K562 (cell line): Measurements from ENCODE around the gene SPNS2. TPM values are rescaled to one million over a fixed set of nuclear protein-coding genes. Genes with fewer than 3 reads are reported as not detected.

ENCODE experiments used
- ATAC-seq: fragments of 200-7000 bp; cut with Tn5 transposase; 3 replicates; pipeline ENCODE4 v1.9.1; 2020; ENCODE audit warnings: moderate library complexity
- BruUV-seq: library from RNA; stranded (reverse); fragments of 400-500 nt; replicated peaks from 2 replicates; lab custom pipeline; 2021; lab: Mats Ljungman, UMichigan
- CTCF ChIA-PET: fragments of 300-600 bp; formaldehyde crosslinking; extraction: SDS; loops from one replicate; lab custom pipeline; 2021; ENCODE audit warnings: low intra/inter-chr PET ratio; lab: Yijun Ruan, JAX
- POLR2A ChIA-PET: fragments of 300-600, 350-650 bp; sonication (Branson Sonifier 250); formaldehyde crosslinking; extraction: SDS; loops from one replicate; lab custom pipeline; 2021; ENCODE audit warnings: antibody characterized with exemption, inconsistent platforms; lab: Yijun Ruan, JAX
- DNase-seq, 4 experiments: peaks; one replicate each; pipeline versions ENCODE4 v3.0.0 to v3.0.0-alpha.2; 2011 to 2018; ENCODE audit warnings: low spot score in 3 of 4, mixed read lengths in 3 of 4; ENCODE audit errors: extremely low read depth in 1 of 4
- FAIRE-seq: peaks from 2 replicates; lab custom pipeline; 2011; peaks lifted over from hg19 to GRCh38; lab: Jason Lieb, UNC
- H2AFZ ChIP-seq: 2 replicates; pipeline ENCODE4 v1.6.0; 2011; ENCODE audit warnings: low read depth, low read length, control low read depth, inconsistent platforms
- H3K27ac ChIP-seq: fragments of 200-600 bp; 3 replicates; pipeline ENCODE4 v1.8.0; 2011; ENCODE audit warnings: low read depth, mild to moderate bottlenecking, control low read depth, inconsistent platforms, low read length, moderate library complexity, mixed read lengths; ENCODE audit errors: extremely low read depth
- H3K27me3 ChIP-seq, 2 experiments: fragments of 300-600 bp in 1 of 2; 2 replicates in 1 of 2; 3 replicates in 1 of 2; pipeline versions ENCODE4 v1.6.0 to v1.8.0; 2011; ENCODE audit warnings: inconsistent platforms in 2 of 2, low read length in 2 of 2, mild to moderate bottlenecking in 1 of 2, mixed read lengths in 1 of 2, moderate library complexity in 1 of 2; ENCODE audit not compliant: control insufficient read depth in 2 of 2, insufficient read depth in 2 of 2
- H3K36me3 ChIP-seq: fragments of 300-600 bp; 3 replicates; pipeline ENCODE4 v1.8.0; 2011; ENCODE audit warnings: mild to moderate bottlenecking, low read length, inconsistent platforms; ENCODE audit not compliant: control insufficient read depth, insufficient read depth
- H3K4me1 ChIP-seq, 2 experiments: fragments of 200-600 bp in 1 of 2; replicated peaks in 1 of 2; 2 replicates in 1 of 2; 3 replicates in 1 of 2; pipeline versions ENCODE4 v1.5.1 to v1.8.0; 2011; ENCODE audit warnings: inconsistent platforms in 2 of 2, low read length in 2 of 2, mild to moderate bottlenecking in 1 of 2, mixed read lengths in 1 of 2, moderate library complexity in 1 of 2; ENCODE audit not compliant: control insufficient read depth in 2 of 2, insufficient read depth in 2 of 2
- H3K4me2 ChIP-seq: 2 replicates; pipeline ENCODE4 v1.6.1; 2011; ENCODE audit warnings: low read length, control low read depth, inconsistent platforms, mixed read lengths; ENCODE audit not compliant: insufficient read depth
- H3K4me3 ChIP-seq: fragments of 200-600 bp; sonication (generic), shearing (Covaris generic); 2 replicates; pipeline ENCODE4 v1.5.1; 2016; ENCODE audit warnings: control low read depth, inconsistent platforms
- H3K79me2 ChIP-seq: fragments of 200-600 bp; 3 replicates; pipeline ENCODE4 v1.8.0; 2011; ENCODE audit warnings: low read length, inconsistent platforms; ENCODE audit not compliant: control insufficient read depth, insufficient read depth
- H3K9ac ChIP-seq, 2 experiments: 2 replicates each; pipeline versions ENCODE4 v1.6.0 to v1.6.1; 2011; ENCODE audit warnings: low read depth in 2 of 2, low read length in 2 of 2, control low read depth in 1 of 2, inconsistent platforms in 1 of 2, mild to moderate bottlenecking in 1 of 2, mixed read lengths in 1 of 2; ENCODE audit not compliant: insufficient read depth in 1 of 2
- H3K9me1 ChIP-seq: one replicate; pipeline ENCODE4 v1.6.0; 2011; ENCODE audit warnings: inconsistent platforms, mild to moderate bottlenecking, low read length, moderate library complexity; ENCODE audit not compliant: control insufficient read depth, insufficient read depth
- H3K9me3 ChIP-seq: replicated peaks from 2 replicates; pipeline ENCODE4 v1.5.1; 2011; ENCODE audit warnings: low read depth, low read length, inconsistent platforms; ENCODE audit not compliant: control insufficient read depth, insufficient read depth
- H4K20me1 ChIP-seq: replicated peaks from 2 replicates; pipeline ENCODE4 v1.6.1; 2011; ENCODE audit warnings: low read length, inconsistent platforms, mixed read lengths; ENCODE audit not compliant: control insufficient read depth, insufficient read depth
- POLR2A ChIP-seq: fragments of 450-650 bp; conservative IDR thresholded peaks from 2 replicates; pipeline ENCODE4 v1.6.1; 2016
- POLR3G ChIP-seq: IDR thresholded peaks from 2 replicates; pipeline ENCODE4 v1.6.1; 2011; ENCODE audit not compliant: insufficient read length, insufficient replicate concordance; ENCODE audit errors: extremely low read depth
- PTBP1 ChIP-seq: fragments of 200-400 bp; formaldehyde crosslinking; IDR thresholded peaks from 2 replicates; pipeline ENCODE4 v1.6.1; 2017; ENCODE audit warnings: low read depth, low read length
- SPI1 ChIP-seq: IDR thresholded peaks from 2 replicates; pipeline ENCODE4 v1.6.1; 2011; ENCODE audit warnings: low read depth, low read length, control low read depth, borderline replicate concordance
- WGBS: fragments of 100-300 bp; shearing (Covaris generic); methylation state at CpG from one replicate; pipeline ENCODE4 v1.1.6; 2016; ENCODE audit warnings: low coverage, mixed read lengths; ENCODE audit not compliant: insufficient coverage; ENCODE audit errors: missing lambda C conversion rate; 5-methylcytosine and 5-hydroxymethylcytosine counted together
- in situ Hi-C: fragments of 300-500 bp; cut with MboI; formaldehyde crosslinking; loops from 4 replicates; pipeline ENCODE4 v1.15.0; 2018; ENCODE audit warnings: inconsistent platforms, mixed read lengths
- intact Hi-C: fragments of 100-400 bp; cut with micrococcal nuclease; formaldehyde crosslinking; loops from 2 replicates; pipeline ENCODE4 v1.14.2; 2022
- polyA plus RNA-seq, 8 experiments: library from polyadenylated mRNA; depleted of rRNA in 4 of 8; stranded (reverse) in 5 of 8; unstranded in 3 of 8; fragments of >200 nt; fragmentation: Nextera tagmentation in 2 of 8; fragmentation: Illumina TruSeq in 1 of 8; extraction: Ambion mirVana in 2 of 8; extraction: Trizol in 1 of 8; gene quantifications; 2 replicates each; pipeline versions ENCODE4 v1.2.1 to v1.2.3, GENCODE V29; 2011 to 2014; ENCODE audit warnings: inconsistent platforms in 1 of 8, missing spikeins in 1 of 8
- total RNA-seq, 7 experiments: library from RNA; depleted of rRNA in 6 of 7; stranded (reverse); fragments of >200 nt in 6 of 7; fragmentation: Illumina TruSeq in 2 of 7; extraction: Trizol in 2 of 7; gene quantifications; 2 replicates each; pipeline versions ENCODE4 v1.2.1 to v1.2.3, GENCODE V29; 2011 to 2021; ENCODE audit warnings: low replicate concordance in 1 of 7

SPNS2 gene
- total and polyA plus RNA-seq, 9 of the 15 experiments (the other 6 are each of a cell fraction or from before 2014, with no cell fraction given), result 0.06 TPM; not detected in 8

GRCh38 chr17:4453812-4454591, 44.7 kb upstream of the SPNS2 start:
- no peaks in the 10 kb centered on the region for H3K9me3 ChIP-seq
- no peaks in the 10 kb centered on the region for H3K79me2 ChIP-seq
- no peaks in the 10 kb centered on the region for H3K36me3 ChIP-seq
- intact Hi-C loops (no loop called here), in situ Hi-C loops (no loop called here)
- H3K4me2 ChIP-seq, result no peak overlapping the region
- DNase-seq (no peak), ATAC-seq (no peak), FAIRE-seq (no peak)
- H2AFZ ChIP-seq, result no peak overlapping the region
- H3K27ac ChIP-seq, result no peak overlapping the region
- ChIA-PET CTCF (no interaction called here), POLR2A (interaction anchor here (1.1 kb wide), 1 partner anchor 38 kb away, joined by 3 read pairs; no protein-coding TSS in a partner anchor)
- no peaks in the 10 kb centered on the region for H3K4me1 ChIP-seq
- WGBS, result 2% methylated on average over 5 of the region's 9 CpGs
- H3K9me1 ChIP-seq, result no peaks in the 10 kb centered on the region
- H3K4me3 ChIP-seq, result no peak overlapping the region
- no peak overlapping the region for H3K9ac ChIP-seq
- H3K27me3 ChIP-seq, result peaks cover 3 to 32% of the 10 kb centered on the region in 2 experiments; a peak in 4 of 5 replicates
- TF ChIP-seq SPI1 (peak; percentile 67), POLR3G (no peak)
- no peaks in the 10 kb centered on the region for H4K20me1 ChIP-seq
- no TSS peak for BruUV-seq

- Histone ChIP-seq H3K4me2 (no peak overlapping the region), H3K9ac (no peak overlapping the region), H3K4me1 (no peaks in the 10 kb centered on the region), H3K4me3 (no peak overlapping the region), H2AFZ (no peak overlapping the region), H3K9me3 (no peaks in the 10 kb centered on the region), H3K9me1 (no peaks in the 10 kb centered on the region), H3K27ac (no peak overlapping the region), H3K79me2 (no peaks in the 10 kb centered on the region), H3K36me3 (no peaks in the 10 kb centered on the region), H3K27me3 (peaks cover 0 to 22% of the 10 kb centered on the region in 2 experiments; a peak in 2 of 5 replicates), H4K20me1 (no peaks in the 10 kb centered on the region)
- no peak for FAIRE-seq
- BruUV-seq, result no TSS peak
- in situ Hi-C loops (no loop called here), intact Hi-C loops (no loop called here)
- 0% methylated on average over 5 of the region's 5 CpGs for WGBS
- POLR2A ChIA-PET, result no interaction called here
- CTCF ChIA-PET, result no interaction called here
- TF ChIP-seq PTBP1 (no peak), POLR2A (no peak)
- DNase-seq, result no peak
- no peak for ATAC-seq
Observed at GRCh38 chr17:4460661-4461060, 38.0 kb upstream of the SPNS2 start.
